H1 (cell line): ENCODE measurements around the gene ZC3H7B. TPM values are rescaled to one million over a fixed set of nuclear protein-coding genes. Genes with fewer than 3 reads are reported as not detected.

Experiments used
- CEBPB ChIP-seq: IDR thresholded peaks from 2 replicates; pipeline ENCODE4 v1.6.1; 2012; ENCODE audit warnings: low read depth, low read length
- CREB1 ChIP-seq: IDR thresholded peaks from 2 replicates; pipeline ENCODE4 v1.6.1; 2012; ENCODE audit warnings: inconsistent platforms
- GABPA ChIP-seq: IDR thresholded peaks from 2 replicates; pipeline ENCODE4 v1.6.1; 2011; ENCODE audit warnings: mild to moderate bottlenecking, low read length, moderate library complexity, borderline replicate concordance; ENCODE audit not compliant: insufficient read depth
- HDAC6 ChIP-seq: IDR thresholded peaks from one replicate; pipeline ENCODE4 v1.7.1; 2012; ENCODE audit warnings: low read depth, mild to moderate bottlenecking, inconsistent platforms, low read length, moderate library complexity
- JUN ChIP-seq: IDR thresholded peaks from 2 replicates; pipeline ENCODE4 v1.6.1; 2011; ENCODE audit warnings: low read depth, mild to moderate bottlenecking, improper control_type of control experiment, low read length
- NANOG ChIP-seq: IDR thresholded peaks from 2 replicates; pipeline ENCODE4 v1.6.1; 2011; ENCODE audit warnings: low read length, low read depth, mild to moderate bottlenecking, inconsistent platforms; ENCODE audit not compliant: insufficient read depth, poor library complexity, severe bottlenecking
- RAD21 ChIP-seq, 2 experiments: IDR thresholded peaks in 1 of 2; conservative IDR thresholded peaks in 1 of 2; 2 replicates each; pipeline ENCODE4 v1.6.1; 2011; ENCODE audit warnings: low read depth in 2 of 2, low read length in 2 of 2, improper control_type of control experiment in 1 of 2, inconsistent platforms in 1 of 2, mild to moderate bottlenecking in 1 of 2, moderate library complexity in 1 of 2
- SP1 ChIP-seq: IDR thresholded peaks from 2 replicates; pipeline ENCODE4 v1.6.1; 2011; ENCODE audit warnings: low read depth, low read length
- TAF7 ChIP-seq: optimal IDR thresholded peaks from 2 replicates; pipeline ENCODE3; 2011; ENCODE audit warnings: low read depth, mild to moderate bottlenecking, inconsistent platforms, low read length, moderate library complexity, borderline replicate concordance
- TBP ChIP-seq: IDR thresholded peaks from 2 replicates; pipeline ENCODE4 v1.6.1; 2011; ENCODE audit warnings: low read depth, low read length, improper control_type of control experiment
- polyA plus RNA-seq, 7 experiments: library from polyadenylated mRNA; depleted of rRNA in 3 of 7; stranded (reverse) in 5 of 7; unstranded in 2 of 7; fragments of >200 nt in 5 of 7; fragments of 200-250 nt in 2 of 7; gene quantifications; 1 replicate in 5 of 7; 2 replicates in 1 of 7; 4 replicates in 1 of 7; pipeline versions ENCODE4 v1.2.1 to v1.2.3, GENCODE V29; 2011 to 2013; ENCODE audit warnings: missing spikeins in 2 of 7, mixed read lengths in 2 of 7
- total RNA-seq: library from RNA; stranded (reverse); fragmentation: NEBNext Ultra II Directional; extraction: Animal tissue kit (Norgen Biotek cat#: 25700); gene quantifications from 2 replicates; pipeline ENCODE4 v1.2.1, GENCODE V29; 2021

ZC3H7B gene
- total and polyA plus RNA-seq, 2 of the 8 experiments (the other 6 are each of a cell fraction or from before 2014, with no cell fraction given): 35.5 to 78.6 TPM

DNA sequence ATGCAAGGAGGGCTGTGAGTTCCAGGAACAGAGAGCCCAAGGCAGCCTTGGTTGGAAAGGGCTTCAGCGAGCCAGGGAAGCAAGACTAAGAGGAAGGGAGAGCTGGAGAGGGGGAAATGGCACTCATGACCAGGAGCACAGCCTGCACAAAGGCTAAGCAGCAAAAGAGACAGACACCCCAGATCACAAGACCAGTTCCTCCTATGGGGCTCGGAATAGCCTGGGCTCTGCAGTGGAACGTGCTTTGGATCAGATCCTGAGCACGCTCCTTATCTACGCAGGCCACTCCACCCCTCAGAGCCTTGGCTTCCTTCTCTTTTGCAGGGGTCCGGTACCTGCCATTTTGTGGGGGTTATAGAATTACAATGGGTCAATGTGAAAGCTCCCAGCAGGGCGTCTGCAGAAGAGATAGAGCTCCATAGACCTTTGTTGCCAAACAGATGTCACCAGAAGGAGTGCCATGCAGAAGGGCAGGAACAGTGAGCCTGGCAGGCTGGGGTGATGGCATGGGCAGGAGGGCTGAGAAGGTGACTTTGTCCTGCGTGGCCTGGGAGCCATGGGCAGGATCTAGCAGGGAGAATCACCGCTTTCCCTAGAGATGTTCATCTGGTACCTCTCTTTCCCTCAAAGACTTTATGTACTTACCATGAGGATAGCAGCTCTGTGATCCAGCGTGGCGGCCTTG lies 33.8 kb downstream of the ZC3H7B start (continued):
- no peak for TF ChIP-seq TBP
- no peak for TF ChIP-seq CEBPB
- no peak for TF ChIP-seq NANOG
- no peak for TF ChIP-seq JUN
- TF ChIP-seq CREB1: no peak
- TF ChIP-seq SP1: no peak
- no peak for TF ChIP-seq RAD21 (IDR thresholded peaks at IDR 0.05 in 1 of 2, conservative IDR thresholded peaks at IDR 0.05 in 1 of 2; ENCODE audit: low read depth in 2 of 2, low read length in 2 of 2)
- no peak for TF ChIP-seq GABPA
- no peak for TF ChIP-seq HDAC6
- no peak for TF ChIP-seq TAF7
